ENCODE results near the gene NIPAL4.
"Not testable (repeated sequence)": the region's sequence is repeated elsewhere in the genome, so short reads cannot be mapped to it uniquely, and the experiment has no call there.

NIPAL4 gene

DNA sequence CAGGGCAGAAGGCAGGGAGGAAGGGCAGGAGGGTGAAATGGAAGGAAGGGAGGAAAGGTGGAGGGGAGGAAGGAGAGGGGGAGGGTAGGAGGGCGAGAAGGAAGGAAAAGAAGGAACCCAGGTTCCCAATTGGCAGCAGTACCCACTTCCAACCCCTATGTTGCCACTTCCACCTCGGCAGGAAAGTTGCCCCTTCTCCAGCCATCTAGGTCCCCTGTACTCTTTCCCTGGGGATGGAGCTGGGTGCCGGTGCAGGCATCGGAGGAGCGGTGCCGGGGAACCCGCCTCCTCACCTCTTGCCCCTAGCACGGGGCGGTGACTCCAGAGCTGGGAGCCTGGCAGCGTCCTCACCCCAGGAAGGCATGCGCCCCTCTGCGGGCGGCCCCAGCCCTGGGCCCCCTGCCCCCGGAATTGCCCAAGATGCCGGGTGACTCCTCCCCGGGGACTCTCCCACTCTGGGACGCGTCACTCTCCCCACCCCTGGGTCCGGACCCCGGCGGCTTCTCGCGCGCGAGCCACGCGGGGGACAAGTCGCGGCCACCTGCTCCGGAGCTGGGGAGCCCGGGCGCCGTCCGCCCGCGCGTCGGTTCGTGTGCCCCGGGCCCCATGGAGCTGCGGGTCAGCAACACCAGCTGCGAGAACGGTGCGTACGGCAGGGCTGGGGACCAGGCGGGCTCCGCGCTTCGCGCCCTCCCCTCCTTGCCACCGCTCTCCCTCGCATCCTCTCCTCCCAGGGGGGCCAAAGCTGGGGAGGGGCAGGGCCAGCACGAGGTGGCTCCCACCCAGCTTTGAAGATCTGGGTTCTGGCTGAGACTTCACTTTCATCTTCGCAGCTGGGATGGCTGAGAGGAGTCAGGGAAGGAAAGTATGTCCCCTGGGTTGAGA is at the start of gene NIPAL4:
Gene NIPAL4, plus strand, starts transcription at position 499 of the 885 bp plus-strand sequence. Its CDS starts 108 bp downstream, at position 607.
- DNase-seq (ENCODE audit: low read depth), result no peak

DNA sequence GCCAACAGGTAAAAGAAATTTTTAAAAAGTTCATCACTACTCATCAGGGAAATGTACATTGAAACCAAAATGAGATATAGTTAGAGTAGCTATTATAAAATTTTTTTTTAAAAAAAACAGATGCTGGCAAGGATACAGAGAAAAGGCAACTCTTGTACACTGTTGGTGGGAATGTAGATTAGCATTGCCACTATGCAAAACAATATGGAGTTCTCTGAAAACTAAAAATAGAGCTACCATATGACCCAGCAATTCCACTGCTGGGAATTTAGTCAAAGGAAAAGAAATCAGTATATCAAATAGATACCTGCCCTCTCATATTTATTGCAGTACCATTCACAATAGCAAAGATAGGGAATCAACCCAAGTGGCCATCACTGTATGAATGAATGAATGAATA is 44.2 kb upstream of the NIPAL4 start:
- no peak for DNase-seq (ENCODE audit: low read depth)

GRCh38 chr5:157419521-157419920 is 40.5 kb upstream of the NIPAL4 start:
- not testable (repeated sequence) for DNase-seq (ENCODE audit: low read depth)

DNA sequence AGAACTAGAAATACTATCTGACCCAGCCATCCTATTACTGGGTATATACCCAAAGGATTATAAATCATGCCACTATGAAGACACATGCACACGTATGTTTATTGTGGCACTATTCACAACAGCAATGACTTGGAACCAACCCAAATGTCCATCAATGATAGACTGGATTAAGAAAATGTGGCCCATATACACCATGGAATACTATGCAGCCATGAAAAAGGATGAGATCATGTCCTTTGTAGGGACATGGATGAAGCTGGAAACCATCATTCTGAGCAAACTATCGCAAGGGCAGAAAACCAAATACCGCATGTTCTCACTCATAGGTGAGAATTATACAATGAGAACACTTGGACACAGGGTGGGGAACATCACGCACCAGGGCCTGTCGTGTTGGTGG is 30.1 kb upstream of the NIPAL4 start:
- not testable (repeated sequence) for DNase-seq (ENCODE audit: low read depth)

GRCh38 chr5:157431544-157432200 is 28.3 kb upstream of the NIPAL4 start:
- no peak for DNase-seq (ENCODE audit: low read depth)

DNA sequence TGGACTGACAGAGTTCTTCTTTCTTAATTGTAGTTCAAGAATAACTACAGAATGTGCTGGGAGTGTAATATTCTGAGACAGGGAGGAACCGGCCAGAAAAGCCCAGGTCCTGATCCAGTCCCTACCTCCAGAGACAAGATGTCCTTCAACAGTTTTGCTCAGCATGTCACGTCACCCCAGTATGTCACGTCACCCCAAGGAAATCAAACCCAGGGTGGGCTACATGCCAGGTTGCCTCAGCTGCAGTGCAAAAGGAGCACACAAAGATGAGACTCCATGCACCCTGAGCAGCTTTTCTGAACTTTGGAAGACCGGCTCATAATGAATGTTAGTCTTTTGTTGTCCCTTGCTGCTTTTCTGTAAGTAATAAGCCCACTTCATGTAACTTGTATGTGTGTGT is 25.9 kb upstream of the NIPAL4 start:
- DNase-seq (ENCODE audit: low read depth), result no peak

GRCh38 chr5:157443041-157443549 is 16.9 kb upstream of the NIPAL4 start:
- no peak for DNase-seq (ENCODE audit: low read depth)

DNA sequence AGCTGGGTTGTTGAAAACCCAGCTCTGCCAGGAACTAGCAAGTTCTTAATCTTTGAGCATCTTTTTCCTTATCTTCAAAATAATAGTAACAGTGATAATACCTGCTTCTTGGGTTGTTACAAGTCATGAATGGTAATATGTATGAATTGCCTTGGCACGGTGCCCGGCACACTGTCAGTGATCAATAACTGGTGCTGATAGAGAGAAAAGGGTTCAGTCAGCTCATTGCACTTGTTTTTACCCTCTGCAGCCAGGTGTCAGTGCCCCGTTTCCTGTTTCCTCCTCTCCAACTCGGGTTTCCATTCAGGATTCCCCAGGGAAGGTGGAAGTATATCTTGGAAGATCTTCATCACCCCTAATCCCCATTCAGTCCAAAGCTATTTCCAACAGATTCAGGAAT is 15.8 kb upstream of the NIPAL4 start:
- DNase-seq (ENCODE audit: low read depth), result no peak

DNA sequence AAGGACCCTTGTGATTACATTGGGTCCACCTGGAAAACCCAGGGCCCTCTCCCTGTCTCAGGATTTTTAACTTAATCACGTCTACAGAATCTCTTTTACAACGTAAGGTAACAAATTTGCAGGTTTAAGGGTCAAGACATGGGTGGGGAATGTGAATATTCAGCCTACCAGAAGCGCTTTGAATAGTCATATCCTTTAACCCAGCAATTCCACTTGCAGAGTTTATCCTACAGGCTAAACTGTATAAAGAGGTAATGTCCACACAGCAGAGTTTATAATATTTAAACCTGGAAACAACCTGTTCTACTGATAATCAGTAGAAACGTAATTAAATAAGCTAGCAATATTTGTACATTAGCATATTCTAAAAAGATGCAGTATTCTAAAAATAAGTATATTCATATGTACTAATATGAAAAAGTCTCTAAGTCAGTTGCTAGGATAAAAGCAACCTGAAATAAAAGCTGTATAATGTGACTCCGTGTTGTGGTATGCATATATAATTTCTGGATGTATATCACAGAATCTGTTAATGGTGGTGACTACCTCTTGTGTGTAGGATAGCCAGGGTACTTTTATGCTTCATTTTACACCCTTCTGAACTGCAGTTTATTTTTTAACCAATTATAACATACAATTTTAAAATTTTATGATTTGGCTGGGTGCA is 14.1 kb upstream of the NIPAL4 start:
- DNase-seq (ENCODE audit: low read depth), result no peak

DNA sequence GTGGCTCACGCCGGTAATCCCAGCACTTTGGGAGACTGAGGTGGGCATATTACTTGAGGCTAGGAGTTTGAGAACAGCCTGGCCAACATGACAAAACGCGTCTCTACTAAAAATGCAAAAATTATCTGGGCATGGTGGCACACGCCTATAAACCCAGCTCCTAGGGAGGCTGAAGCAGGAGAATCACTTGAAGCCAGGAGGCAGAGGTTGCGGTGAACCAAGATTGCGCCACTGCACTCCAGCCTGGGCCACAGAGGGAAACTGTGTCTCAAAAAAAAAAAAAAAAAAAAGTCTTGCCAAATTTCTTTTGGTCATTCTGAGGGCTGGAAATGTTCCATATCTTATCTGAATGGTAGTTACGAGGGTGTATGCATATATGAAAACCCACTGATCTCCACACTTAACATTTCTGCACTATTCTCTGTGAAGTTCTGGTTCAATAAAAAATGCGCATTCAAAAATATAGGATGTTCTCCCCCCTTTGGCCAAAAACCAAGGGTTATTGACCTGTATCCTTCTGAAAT is 13.5 kb upstream of the NIPAL4 start:
- DNase-seq (ENCODE audit: low read depth), result no peak

DNA sequence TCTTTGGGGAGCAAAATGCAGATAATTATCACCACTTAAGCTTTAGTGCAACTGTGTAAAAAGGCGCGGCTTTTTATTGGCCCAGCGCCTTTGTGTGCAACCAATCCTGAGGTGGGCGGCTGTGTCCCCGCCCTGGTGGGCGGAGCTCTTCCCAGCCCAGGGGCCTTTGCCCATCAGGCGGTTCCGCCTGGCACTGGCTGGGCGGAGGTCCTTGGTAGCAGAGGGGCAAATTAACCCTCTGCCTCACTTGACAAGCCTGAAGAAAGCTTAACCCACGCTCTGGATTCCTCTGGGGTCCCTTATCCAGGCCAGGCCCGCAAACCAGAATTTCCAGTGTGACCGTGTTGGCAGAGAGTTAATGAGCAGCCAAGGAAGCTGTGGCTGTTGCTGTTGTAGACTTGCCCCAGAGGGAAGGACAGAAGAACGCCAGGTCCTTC is 12.8 kb upstream of the NIPAL4 start:
- DNase-seq (ENCODE audit: low read depth), result no peak

DNA sequence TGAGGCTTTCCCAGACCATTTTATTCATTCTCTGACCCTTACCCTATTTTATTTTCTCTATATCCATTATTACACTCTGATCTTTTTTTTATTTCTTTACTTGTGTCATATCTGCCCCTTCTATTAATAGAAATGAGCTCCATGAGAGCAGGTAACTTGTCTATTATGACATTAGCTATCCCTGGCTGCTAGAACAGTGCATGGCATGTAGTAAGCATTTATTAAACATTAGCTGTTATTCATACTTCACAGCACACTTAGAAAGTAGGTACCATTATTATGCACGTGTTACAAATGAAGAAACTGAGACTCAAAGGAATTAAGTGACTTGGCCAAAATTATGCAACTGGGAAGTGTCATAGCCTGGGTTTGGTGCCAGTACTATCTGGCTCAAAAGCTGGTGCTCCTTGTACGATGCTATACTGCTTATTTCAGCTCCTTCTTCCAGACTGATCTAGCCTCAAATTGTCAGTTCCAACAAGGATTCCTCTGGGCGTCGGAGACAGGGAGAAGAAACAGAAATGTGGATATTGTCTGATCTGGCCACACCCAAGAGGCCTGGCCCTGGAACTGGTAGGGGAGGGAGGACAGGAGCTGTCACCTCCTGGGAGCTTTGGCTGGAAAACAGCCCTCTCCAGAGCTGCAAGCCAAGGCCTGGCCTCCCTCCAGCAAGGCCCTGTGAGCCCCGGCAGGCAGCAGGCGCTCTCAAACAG is 10.8 kb upstream of the NIPAL4 start:
- no peak for DNase-seq (ENCODE audit: low read depth)

DNA sequence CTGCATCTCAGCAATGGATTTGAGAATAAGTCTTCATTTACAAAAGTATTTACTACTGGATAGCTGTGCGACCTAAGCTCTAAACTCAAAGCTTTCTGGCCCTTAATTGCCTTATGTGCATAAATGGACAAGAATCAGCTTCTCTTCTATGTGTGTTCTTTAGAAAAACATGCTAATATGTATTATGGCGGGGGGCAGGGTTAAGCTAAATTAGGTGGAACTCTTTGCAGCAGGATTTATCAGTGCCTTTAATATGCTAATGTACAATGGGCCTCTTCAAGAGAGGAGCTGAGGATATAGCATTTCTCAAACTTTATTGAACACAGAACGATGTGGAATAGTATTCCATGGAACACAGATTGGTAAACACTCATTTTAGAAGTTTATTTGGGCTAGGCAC is 10.0 kb upstream of the NIPAL4 start:
- no peak for DNase-seq (ENCODE audit: low read depth)

DNA sequence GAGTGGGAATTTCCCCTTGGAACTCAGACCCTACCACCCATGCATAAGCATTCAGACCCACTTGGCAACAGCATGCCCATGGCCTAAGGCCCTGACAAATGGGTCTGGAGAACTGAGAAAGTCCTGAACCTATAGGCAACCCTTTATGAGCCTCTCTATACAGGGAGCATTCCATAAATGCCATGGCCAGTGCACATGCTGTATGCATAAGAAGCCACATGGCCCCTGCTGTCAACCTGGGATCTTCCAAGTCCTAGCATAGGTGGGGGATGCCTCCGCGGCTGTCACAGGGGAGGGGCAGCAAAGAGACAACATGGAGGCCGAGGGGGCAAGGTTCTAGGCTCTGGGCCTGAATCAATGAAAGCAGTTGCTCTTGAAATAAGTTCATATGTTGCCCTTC is 8.2 kb upstream of the NIPAL4 start:
- DNase-seq (ENCODE audit: low read depth), result no peak

DNA sequence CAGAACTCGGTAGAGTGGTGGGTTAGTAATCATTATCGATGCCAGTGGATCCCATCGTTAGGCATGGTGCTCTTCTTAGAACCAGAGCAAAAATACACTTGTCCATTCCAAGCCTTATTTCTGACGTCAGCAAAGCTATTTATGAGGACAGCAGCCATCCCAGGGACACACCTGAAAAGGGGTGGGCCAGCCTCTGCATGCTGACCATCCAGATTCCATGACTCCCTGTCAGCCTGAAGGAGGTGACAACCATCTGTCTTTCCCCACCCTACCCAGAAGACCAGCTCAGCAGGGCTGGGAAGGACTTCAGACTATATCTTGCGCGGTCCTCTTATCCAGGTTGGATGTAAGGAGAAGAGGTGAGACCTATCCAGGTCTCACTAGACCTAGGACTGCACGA is 5.7 kb upstream of the NIPAL4 start:
- DNase-seq (ENCODE audit: low read depth), result no peak

- DNase-seq (ENCODE audit: low read depth), result no peak
These were observed 5.0 kb upstream of the NIPAL4 start for GRCh38 chr5:157455057-157455456.

- no peak for DNase-seq (ENCODE audit: low read depth)
These were observed 3.7 kb upstream of the NIPAL4 start for GRCh38 chr5:157456301-157456700.

GRCh38 chr5:157457391-157457790 is 2.6 kb upstream of the NIPAL4 start:
- no peak for DNase-seq (ENCODE audit: low read depth)

DNA sequence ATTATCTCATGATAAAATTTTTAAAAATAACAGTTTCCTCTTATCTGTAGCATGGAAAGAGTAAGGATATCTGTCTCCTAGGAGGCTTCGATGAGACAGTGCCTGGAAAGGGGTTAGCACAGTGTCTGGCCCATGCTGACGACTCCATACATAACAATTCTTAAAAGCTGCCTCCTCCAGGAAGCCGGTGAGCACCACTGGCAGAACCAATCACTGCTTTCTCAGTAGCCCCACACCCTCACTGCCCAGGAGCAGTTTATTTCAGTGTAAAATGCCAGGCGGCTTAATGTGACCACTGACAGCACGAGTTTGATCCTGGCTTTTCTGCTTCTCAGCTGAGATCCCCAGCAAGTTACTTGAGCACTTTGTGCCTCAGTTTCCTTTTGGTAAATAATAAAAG is 1.2 kb upstream of the NIPAL4 start:
- no peak for DNase-seq (ENCODE audit: low read depth)

- DNase-seq (ENCODE audit: low read depth), result no peak
These were observed 1.1 kb downstream of the NIPAL4 start for GRCh38 chr5:157460921-157461792.

DNA sequence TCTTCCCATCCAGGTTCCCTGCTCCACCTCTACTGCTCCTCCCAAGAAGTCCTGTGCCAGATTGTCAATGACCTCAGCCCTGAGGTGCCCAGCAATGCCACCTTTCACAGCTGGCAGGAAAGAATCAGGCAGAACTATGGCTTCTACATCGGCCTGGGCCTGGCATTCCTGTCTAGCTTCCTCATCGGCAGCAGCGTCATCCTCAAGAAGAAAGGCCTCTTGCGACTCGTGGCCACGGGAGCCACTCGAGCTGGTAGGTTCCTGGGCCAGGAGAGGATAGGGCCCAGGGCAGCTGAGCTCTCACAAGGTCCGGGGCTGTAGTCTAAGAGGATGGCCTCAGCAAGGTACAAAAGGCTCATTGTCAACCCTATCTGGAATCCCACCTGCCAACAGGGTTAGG is 3.1 kb downstream of the NIPAL4 start:
- no peak for DNase-seq (ENCODE audit: low read depth)
